GM23338 (cell line): ENCODE measurements around the gene ADCY5. TPM values are rescaled to one million over a fixed set of nuclear protein-coding genes. Genes with fewer than 3 reads are reported as not detected.

Experiments
- ATAC-seq: fragments of 200-7000 bp; cut with Tn5 transposase; 3 replicates; pipeline ENCODE4 v1.9.1; 2020
- DNase-seq: peaks from one replicate; pipeline ENCODE4 v3.0.0-alpha.2; 2015; ENCODE audit warnings: low spot score
- H2AFZ ChIP-seq: fragments of 200-600 bp; sonication (generic); 2 replicates; pipeline ENCODE4 v1.8.0; 2016; ENCODE audit warnings: antibody characterized with exemption, mild to moderate bottlenecking, moderate library complexity
- H3F3A ChIP-seq: fragments of 200-600 bp; sonication (generic); replicated peaks from 2 replicates; pipeline ENCODE4 v1.8.0; 2017; ENCODE audit warnings: antibody characterized with exemption, mixed run types, low read depth
- H3K27ac ChIP-seq: fragments of 200-600 bp; sonication (generic); 2 replicates; pipeline ENCODE4 v1.6.1; 2016; ENCODE audit warnings: low read depth
- H3K27me3 ChIP-seq: fragments of 200-600 bp; sonication (generic); 2 replicates; pipeline ENCODE4 v1.8.0; 2016; ENCODE audit warnings: mild to moderate bottlenecking, mixed run types, moderate library complexity; ENCODE audit not compliant: insufficient read depth
- H3K36me3 ChIP-seq: fragments of 200-600 bp; sonication (generic); 2 replicates; pipeline ENCODE4 v1.8.0; 2016; ENCODE audit warnings: mild to moderate bottlenecking; ENCODE audit not compliant: insufficient read depth
- H3K4me1 ChIP-seq: fragments of 200-600 bp; sonication (generic); 2 replicates; pipeline ENCODE4 v1.8.0; 2016; ENCODE audit warnings: mild to moderate bottlenecking, moderate library complexity; ENCODE audit not compliant: insufficient read depth
- H3K4me2 ChIP-seq: fragments of 200-600 bp; sonication (generic); 2 replicates; pipeline ENCODE4 v1.7.1; 2017; ENCODE audit warnings: mixed run types
- H3K4me3 ChIP-seq: fragments of 200-600 bp; sonication (generic); 2 replicates; pipeline ENCODE4 v1.6.1; 2016; ENCODE audit warnings: mixed run types
- H3K79me2 ChIP-seq: fragments of 200-600 bp; sonication (generic); replicated peaks from 2 replicates; pipeline ENCODE4 v1.8.0; 2017; ENCODE audit warnings: mild to moderate bottlenecking; ENCODE audit not compliant: insufficient read depth
- H3K9me2 ChIP-seq: fragments of 200-600 bp; sonication (generic); 2 replicates; pipeline ENCODE4 v1.8.0; 2017; ENCODE audit not compliant: insufficient read depth
- H4K20me1 ChIP-seq: fragments of 200-600 bp; sonication (generic); replicated peaks from 2 replicates; pipeline ENCODE4 v1.8.0; 2017; ENCODE audit warnings: mild to moderate bottlenecking; ENCODE audit not compliant: insufficient read depth
- H3K27ac Mint-ChIP-seq: 2 replicates; pipeline ENCODE4 v1.8.0; 2020; ENCODE audit warnings: inconsistent platforms, mild to moderate bottlenecking, moderate library complexity, mixed read lengths
- H3K27me3 Mint-ChIP-seq: 3 replicates; pipeline ENCODE4 v1.8.0; 2022; ENCODE audit warnings: low read depth, mild to moderate bottlenecking, moderate library complexity, mixed read lengths, inconsistent platforms; ENCODE audit not compliant: insufficient read depth, poor library complexity
- H3K36me3 Mint-ChIP-seq: 3 replicates; pipeline ENCODE4 v1.8.0; 2021; ENCODE audit warnings: low read depth, mild to moderate bottlenecking, inconsistent platforms, moderate library complexity, mixed read lengths
- H3K4me1 Mint-ChIP-seq: 3 replicates; pipeline ENCODE4 v1.8.0; 2020; ENCODE audit warnings: mild to moderate bottlenecking, inconsistent platforms, mixed read lengths
- H3K4me3 Mint-ChIP-seq: 3 replicates; pipeline ENCODE4 v1.8.0; 2021; ENCODE audit warnings: moderate library complexity, mild to moderate bottlenecking, inconsistent platforms, mixed read lengths
- H3K9me3 Mint-ChIP-seq: 3 replicates; pipeline ENCODE4 v1.8.0; 2020; ENCODE audit warnings: moderate library complexity, mild to moderate bottlenecking, inconsistent platforms, mixed read lengths
- EZH2 ChIP-seq: fragments of 200-600 bp; sonication (generic); IDR thresholded peaks from one replicate; pipeline ENCODE4 v1.8.0; 2017; ENCODE audit warnings: antibody characterized with exemption, mild to moderate bottlenecking, low read depth; ENCODE audit not compliant: unreplicated experiment
- EZH2phosphoT487 ChIP-seq: fragments of 200-600 bp; sonication (generic); IDR thresholded peaks from one replicate; pipeline ENCODE4 v1.8.1; 2018; ENCODE audit warnings: antibody characterized with exemption; ENCODE audit not compliant: unreplicated experiment
- JUNB ChIP-seq: IDR thresholded peaks from one replicate; pipeline ENCODE4 v1.6.1; 2016; ENCODE audit warnings: antibody characterized with exemption; ENCODE audit not compliant: unreplicated experiment
- NANOG ChIP-seq: IDR thresholded peaks from 2 replicates; pipeline ENCODE4 v1.6.1; 2016; ENCODE audit warnings: antibody characterized with exemption, borderline replicate concordance
- ZNF331 ChIP-seq: fragments of 250-450 bp; sonication (Bioruptor Pico); IDR thresholded peaks from 2 replicates; pipeline ENCODE4 v1.5.0; 2020; ENCODE audit warnings: low read depth, mild to moderate bottlenecking, moderate library complexity
- polyA plus RNA-seq: library from polyadenylated mRNA; unstranded; fragments of >200 nt; fragmentation: Nextera tagmentation; extraction: Ambion mirVana; gene quantifications from 2 replicates; pipeline ENCODE4 v1.2.1, GENCODE V29; 2016
- total RNA-seq: library from RNA; depleted of rRNA; stranded (reverse); fragments of >200 nt; shearing (Covaris generic); gene quantifications from 2 replicates; pipeline ENCODE4 v1.2.3, GENCODE V29; 2014
- TF ChIP-seq, protein P1 (sequence below), 2 experiments: fragments of 200-600 bp in 1 of 2; sonication (generic) in 1 of 2; conservative IDR thresholded peaks; 2 replicates each; pipeline versions ENCODE4 v1.5.1 to v1.6.1; 2016 to 2017; ENCODE audit warnings: antibody characterized with exemption in 2 of 2, low read depth in 2 of 2, mild to moderate bottlenecking in 2 of 2, moderate library complexity in 1 of 2
- TF ChIP-seq, protein P2 (sequence below): IDR thresholded peaks from one replicate; pipeline ENCODE4 v1.6.1; 2018; ENCODE audit warnings: antibody characterized with exemption; ENCODE audit not compliant: unreplicated experiment

Gene ADCY5
- total and polyA plus RNA-seq, 2 experiments from 2014 or later, result 3.5 to 10.2 TPM

DNA sequence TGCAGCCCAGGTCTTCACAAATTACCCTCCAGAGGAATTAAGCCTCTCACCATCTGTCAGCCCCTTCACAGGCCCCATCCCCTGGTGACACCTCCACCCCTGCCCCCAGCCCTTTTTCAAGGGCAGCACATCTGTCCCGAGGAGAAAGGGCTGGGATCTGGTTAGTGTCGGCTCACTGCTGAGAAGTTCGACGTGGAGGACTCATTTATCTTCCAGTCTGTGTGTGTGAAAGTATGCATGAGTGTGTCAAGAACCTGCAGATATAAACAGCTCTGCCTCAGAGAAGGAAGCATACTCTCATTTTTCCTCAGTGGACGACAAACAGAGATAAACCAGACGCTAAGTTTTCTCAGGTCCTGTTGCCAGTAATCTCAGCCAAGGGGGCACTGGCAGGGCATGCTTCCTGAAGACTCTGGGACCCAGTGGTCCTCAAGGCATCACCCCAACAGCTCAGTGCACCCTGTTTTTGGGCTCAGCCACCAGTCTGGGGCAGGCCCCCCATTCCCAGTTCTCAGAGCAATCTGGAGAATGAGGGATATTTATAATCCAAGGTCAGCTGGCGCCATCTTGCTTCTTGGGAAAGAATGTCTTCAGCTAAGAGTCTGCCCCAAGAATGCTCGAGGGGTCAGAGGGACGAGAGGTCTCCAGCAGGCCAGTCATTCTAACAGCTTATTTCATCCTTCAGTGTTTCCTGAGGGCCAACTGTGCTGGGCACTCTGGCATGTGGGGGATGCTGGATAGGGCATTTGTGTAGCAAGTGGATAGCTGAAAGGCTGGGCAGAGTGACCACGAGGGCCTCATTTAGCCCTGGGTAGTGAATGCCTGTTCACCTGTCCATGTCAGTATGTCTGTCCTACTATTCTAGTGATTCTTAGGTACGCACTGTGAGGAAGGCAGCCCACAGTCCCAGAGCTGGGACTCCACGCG lies 73.6 kb downstream of the ADCY5 start:
- H3K4me3 Mint-ChIP-seq, result no peak overlapping the region

DNA sequence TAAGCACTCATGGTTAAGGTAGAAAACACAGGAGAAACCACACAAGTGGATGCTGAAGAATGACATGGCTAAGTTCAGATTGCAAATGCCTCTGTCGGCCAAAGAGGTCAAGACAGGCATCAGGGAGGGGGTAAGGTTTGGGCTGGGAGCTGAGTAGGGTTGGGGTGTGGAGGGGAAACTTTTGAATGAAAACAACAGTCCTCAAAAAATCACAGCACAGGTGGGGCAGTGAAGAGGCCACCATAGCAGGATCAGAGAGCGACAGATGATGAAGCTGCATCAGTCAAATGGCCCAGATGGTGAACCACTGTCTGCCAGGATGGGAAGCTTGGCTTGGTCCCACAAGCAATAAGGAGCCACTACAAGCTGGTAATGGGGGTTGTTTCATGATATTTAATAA lies 74.9 kb downstream of the ADCY5 start:
- TF ChIP-seq, protein P1, sequence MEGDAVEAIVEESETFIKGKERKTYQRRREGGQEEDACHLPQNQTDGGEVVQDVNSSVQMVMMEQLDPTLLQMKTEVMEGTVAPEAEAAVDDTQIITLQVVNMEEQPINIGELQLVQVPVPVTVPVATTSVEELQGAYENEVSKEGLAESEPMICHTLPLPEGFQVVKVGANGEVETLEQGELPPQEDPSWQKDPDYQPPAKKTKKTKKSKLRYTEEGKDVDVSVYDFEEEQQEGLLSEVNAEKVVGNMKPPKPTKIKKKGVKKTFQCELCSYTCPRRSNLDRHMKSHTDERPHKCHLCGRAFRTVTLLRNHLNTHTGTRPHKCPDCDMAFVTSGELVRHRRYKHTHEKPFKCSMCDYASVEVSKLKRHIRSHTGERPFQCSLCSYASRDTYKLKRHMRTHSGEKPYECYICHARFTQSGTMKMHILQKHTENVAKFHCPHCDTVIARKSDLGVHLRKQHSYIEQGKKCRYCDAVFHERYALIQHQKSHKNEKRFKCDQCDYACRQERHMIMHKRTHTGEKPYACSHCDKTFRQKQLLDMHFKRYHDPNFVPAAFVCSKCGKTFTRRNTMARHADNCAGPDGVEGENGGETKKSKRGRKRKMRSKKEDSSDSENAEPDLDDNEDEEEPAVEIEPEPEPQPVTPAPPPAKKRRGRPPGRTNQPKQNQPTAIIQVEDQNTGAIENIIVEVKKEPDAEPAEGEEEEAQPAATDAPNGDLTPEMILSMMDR (conservative IDR thresholded peaks at IDR 0.05; ENCODE audit: low read depth in 2 of 2), result no peak
- TF ChIP-seq NANOG (no peak), ZNF331 (no peak), EZH2phosphoT487 (no peak)
- H3K4me1 ChIP-seq, result no peaks in the 10 kb centered on the region
- H3K79me2 ChIP-seq, result no peaks in the 10 kb centered on the region
- Mint-ChIP-seq H3K27ac (no peak overlapping the region), H3K4me1 (no peaks in the 10 kb centered on the region; the same call in 2 of the 3 replicates), H3K36me3 (no peaks in the 10 kb centered on the region), H3K4me3 (no peak overlapping the region), H3K9me3 (peaks cover 4% of the 10 kb centered on the region; the same call in 1 of the 3 replicates), H3K27me3 (peaks cover 7% of the 10 kb centered on the region)
- no peak overlapping the region for H3K4me3 ChIP-seq
- H3K9me2 ChIP-seq, result no peaks in the 10 kb centered on the region
- no peak overlapping the region for H3K27ac ChIP-seq
- H4K20me1 ChIP-seq, result no peaks in the 10 kb centered on the region
- H3K27me3 ChIP-seq, result no peaks in the 10 kb centered on the region
- DNase-seq (no peak), ATAC-seq (no peak)
- H3K4me2 ChIP-seq, result no peak overlapping the region
- H3K36me3 ChIP-seq, result no peaks in the 10 kb centered on the region
- H2AFZ ChIP-seq, result no peak overlapping the region
- no peaks in the 10 kb centered on the region for H3F3A ChIP-seq

More for the DNA sequence above, 73.6 kb downstream of the ADCY5 start:
- no peaks in the 10 kb centered on the region for H3K27me3 ChIP-seq
- H3K9me3 Mint-ChIP-seq, result no peaks in the 10 kb centered on the region
- no peak overlapping the region for H3K4me2 ChIP-seq
- H3K36me3 ChIP-seq, result no peaks in the 10 kb centered on the region
- TF ChIP-seq, protein P2, sequence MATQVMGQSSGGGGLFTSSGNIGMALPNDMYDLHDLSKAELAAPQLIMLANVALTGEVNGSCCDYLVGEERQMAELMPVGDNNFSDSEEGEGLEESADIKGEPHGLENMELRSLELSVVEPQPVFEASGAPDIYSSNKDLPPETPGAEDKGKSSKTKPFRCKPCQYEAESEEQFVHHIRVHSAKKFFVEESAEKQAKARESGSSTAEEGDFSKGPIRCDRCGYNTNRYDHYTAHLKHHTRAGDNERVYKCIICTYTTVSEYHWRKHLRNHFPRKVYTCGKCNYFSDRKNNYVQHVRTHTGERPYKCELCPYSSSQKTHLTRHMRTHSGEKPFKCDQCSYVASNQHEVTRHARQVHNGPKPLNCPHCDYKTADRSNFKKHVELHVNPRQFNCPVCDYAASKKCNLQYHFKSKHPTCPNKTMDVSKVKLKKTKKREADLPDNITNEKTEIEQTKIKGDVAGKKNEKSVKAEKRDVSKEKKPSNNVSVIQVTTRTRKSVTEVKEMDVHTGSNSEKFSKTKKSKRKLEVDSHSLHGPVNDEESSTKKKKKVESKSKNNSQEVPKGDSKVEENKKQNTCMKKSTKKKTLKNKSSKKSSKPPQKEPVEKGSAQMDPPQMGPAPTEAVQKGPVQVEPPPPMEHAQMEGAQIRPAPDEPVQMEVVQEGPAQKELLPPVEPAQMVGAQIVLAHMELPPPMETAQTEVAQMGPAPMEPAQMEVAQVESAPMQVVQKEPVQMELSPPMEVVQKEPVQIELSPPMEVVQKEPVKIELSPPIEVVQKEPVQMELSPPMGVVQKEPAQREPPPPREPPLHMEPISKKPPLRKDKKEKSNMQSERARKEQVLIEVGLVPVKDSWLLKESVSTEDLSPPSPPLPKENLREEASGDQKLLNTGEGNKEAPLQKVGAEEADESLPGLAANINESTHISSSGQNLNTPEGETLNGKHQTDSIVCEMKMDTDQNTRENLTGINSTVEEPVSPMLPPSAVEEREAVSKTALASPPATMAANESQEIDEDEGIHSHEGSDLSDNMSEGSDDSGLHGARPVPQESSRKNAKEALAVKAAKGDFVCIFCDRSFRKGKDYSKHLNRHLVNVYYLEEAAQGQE, result no peak
- TF ChIP-seq EZH2 (no peak), JUNB (no peak), ZNF331 (no peak), NANOG (no peak)
- TF ChIP-seq, protein P1 (conservative IDR thresholded peaks at IDR 0.05; ENCODE audit: low read depth in 2 of 2), result peak; percentile 43 to 72
- H4K20me1 ChIP-seq, result no peaks in the 10 kb centered on the region
- no peak overlapping the region for H3K27ac Mint-ChIP-seq
- no peak overlapping the region for H3K4me3 ChIP-seq
- H3K4me1 ChIP-seq, result no peaks in the 10 kb centered on the region
- H3K79me2 ChIP-seq, result no peaks in the 10 kb centered on the region
- H3K36me3 Mint-ChIP-seq, result no peaks in the 10 kb centered on the region
- no peaks in the 10 kb centered on the region for H3F3A ChIP-seq
- H2AFZ ChIP-seq, result no peak overlapping the region
- H3K27me3 Mint-ChIP-seq, result peaks cover 7% of the 10 kb centered on the region
- ATAC-seq (peak; percentile 72), DNase-seq (peak; percentile 72)
- H3K4me1 Mint-ChIP-seq, result no peaks in the 10 kb centered on the region; the same call in 2 of the 3 replicates
- H3K9me2 ChIP-seq, result no peaks in the 10 kb centered on the region
- no peak overlapping the region for H3K27ac ChIP-seq
